Liver (tissue), 9 donors: ENCODE measurements around the gene INPP5F. TPM values are rescaled to one million over a fixed set of nuclear protein-coding genes. Genes with fewer than 3 reads are reported as not detected.

Experiments
- DNase-seq: peaks from one replicate; pipeline ENCODE4 v3.0.0-alpha.2; 2017; ENCODE audit warnings: low spot score
- H3K27ac ChIP-seq, 2 donors: one replicate each; pipeline ENCODE4 v1.7.0; 2013; ENCODE audit warnings: inconsistent platforms in 2 of 2, low read length in 2 of 2, control low read depth in 1 of 2, low read depth in 1 of 2, mild to moderate bottlenecking in 1 of 2
- H3K27me3 ChIP-seq, 4 donors: one replicate each; pipeline versions ENCODE4 v1.6.1 to v1.7.0; 2013; ENCODE audit warnings: low read length in 3 of 4, inconsistent platforms in 1 of 4, mild to moderate bottlenecking in 1 of 4, moderate library complexity in 1 of 4; ENCODE audit not compliant: control insufficient read depth in 4 of 4, insufficient read depth in 4 of 4
- H3K36me3 ChIP-seq, 4 donors: one replicate each; pipeline versions ENCODE4 v1.6.1 to v1.7.0; 2013; ENCODE audit warnings: low read length in 3 of 4, mild to moderate bottlenecking in 3 of 4, low read depth in 1 of 4, moderate library complexity in 1 of 4; ENCODE audit not compliant: control insufficient read depth in 4 of 4, insufficient read depth in 3 of 4
- H3K4me1 ChIP-seq, 4 donors: one replicate each; pipeline versions ENCODE4 v1.6.1 to v1.7.0; 2013; ENCODE audit warnings: low read length in 3 of 4, mild to moderate bottlenecking in 3 of 4, moderate library complexity in 1 of 4; ENCODE audit not compliant: control insufficient read depth in 4 of 4, insufficient read depth in 4 of 4
- H3K4me3 ChIP-seq, 3 donors: one replicate each; pipeline versions ENCODE4 v1.6.1 to v1.7.0; 2013; ENCODE audit warnings: low read length in 3 of 3, control low read depth in 1 of 3, low read depth in 1 of 3, mild to moderate bottlenecking in 1 of 3
- H3K9ac ChIP-seq, 2 donors: one replicate each; pipeline ENCODE4 v1.7.0; 2013; ENCODE audit warnings: low read length in 2 of 2, mild to moderate bottlenecking in 2 of 2, moderate library complexity in 2 of 2, control low read depth in 1 of 2, low read depth in 1 of 2
- H3K9me3 ChIP-seq, 4 donors: one replicate each; pipeline versions ENCODE4 v1.6.1 to v1.7.0; 2013; ENCODE audit warnings: low read length in 3 of 4; ENCODE audit not compliant: control insufficient read depth in 4 of 4
- ATF3 ChIP-seq: IDR thresholded peaks from 2 replicates; pipeline ENCODE4 v1.6.1; 2016; ENCODE audit warnings: antibody characterized with exemption
- CTCF ChIP-seq: fragments of 150-350 bp; IDR thresholded peaks from 2 replicates; pipeline ENCODE4 v1.5.1; 2017; ENCODE audit warnings: improper control_type of control experiment, low read depth, low read length; ENCODE audit not compliant: missing input control
- EGR1 ChIP-seq, 2 donors: IDR thresholded peaks; 2 replicates each; pipeline ENCODE4 v1.6.1; 2016 to 2018; ENCODE audit warnings: antibody characterized with exemption in 2 of 2, low read depth in 2 of 2
- FOXA1 ChIP-seq: IDR thresholded peaks from 2 replicates; pipeline ENCODE4 v1.6.1; 2016; ENCODE audit warnings: antibody characterized with exemption
- FOXA2 ChIP-seq: IDR thresholded peaks from 2 replicates; pipeline ENCODE4 v1.6.1; 2016; ENCODE audit warnings: antibody characterized with exemption
- GABPA ChIP-seq, 2 donors: IDR thresholded peaks in 1 of 2; conservative IDR thresholded peaks in 1 of 2; 2 replicates each; pipeline ENCODE4 v1.6.1; 2016; ENCODE audit warnings: antibody characterized with exemption in 2 of 2, mild to moderate bottlenecking in 1 of 2, moderate library complexity in 1 of 2
- HNF4A ChIP-seq, 2 donors: conservative IDR thresholded peaks; 2 replicates each; pipeline ENCODE4 v1.6.1; 2016; ENCODE audit warnings: antibody characterized with exemption in 2 of 2, mild to moderate bottlenecking in 2 of 2
- HNF4G ChIP-seq: IDR thresholded peaks from 2 replicates; pipeline ENCODE4 v1.6.1; 2016; ENCODE audit warnings: antibody characterized with exemption
- JUND ChIP-seq, 2 donors: IDR thresholded peaks; 2 replicates each; pipeline ENCODE4 v1.6.1; 2016; ENCODE audit warnings: antibody characterized with exemption in 2 of 2
- MAX ChIP-seq: IDR thresholded peaks from 2 replicates; pipeline ENCODE4 v1.6.1; 2016; ENCODE audit warnings: antibody characterized with exemption
- NR2F2 ChIP-seq: IDR thresholded peaks from 2 replicates; pipeline ENCODE4 v1.6.1; 2016; ENCODE audit warnings: antibody characterized with exemption
- RAD21 ChIP-seq, 2 donors: IDR thresholded peaks; 2 replicates each; pipeline ENCODE4 v1.6.1; 2016; ENCODE audit warnings: antibody characterized with exemption in 2 of 2, mild to moderate bottlenecking in 2 of 2
- REST ChIP-seq: IDR thresholded peaks from 2 replicates; pipeline ENCODE4 v1.6.1; 2016; ENCODE audit warnings: antibody characterized with exemption, mild to moderate bottlenecking
- RXRA ChIP-seq, 2 donors: IDR thresholded peaks; 2 replicates each; pipeline ENCODE4 v1.6.1; 2017 to 2018; ENCODE audit warnings: antibody characterized with exemption in 2 of 2, mild to moderate bottlenecking in 1 of 2
- SP1 ChIP-seq: IDR thresholded peaks from 2 replicates; pipeline ENCODE4 v1.6.1; 2018; ENCODE audit warnings: antibody characterized with exemption, mild to moderate bottlenecking
- TAF1 ChIP-seq: conservative IDR thresholded peaks from 2 replicates; pipeline ENCODE4 v1.6.1; 2016; ENCODE audit warnings: antibody characterized with exemption, mild to moderate bottlenecking
- YY1 ChIP-seq: IDR thresholded peaks from 2 replicates; pipeline ENCODE4 v1.6.1; 2016; ENCODE audit warnings: antibody characterized with exemption, mild to moderate bottlenecking
- ZBTB33 ChIP-seq: IDR thresholded peaks from 2 replicates; pipeline ENCODE4 v1.6.1; 2016; ENCODE audit warnings: antibody characterized with exemption
- WGBS: extraction: QIAGEN DNeasy Blood & Tissue Kit; methylation state at CpG from one replicate; pipeline ENCODE4 v1.1.7; 2013; 5-methylcytosine and 5-hydroxymethylcytosine counted together
- polyA plus RNA-seq, 2 donors: library from polyadenylated mRNA; stranded (reverse) in 1 of 2; unstranded in 1 of 2; fragments of 200-250 nt in 1 of 2; fragments of >200 nt in 1 of 2; fragmentation: Nextera tagmentation in 1 of 2; extraction: Ambion mirVana in 1 of 2; gene quantifications; one replicate each; pipeline versions ENCODE4 v1.2.1 to v1.2.3, GENCODE V29; 2013 to 2015
- total RNA-seq, 2 donors: library from RNA; depleted of rRNA; stranded (reverse); fragments of >200 nt; gene quantifications; one replicate each; pipeline ENCODE4 v1.2.3, GENCODE V29; 2014
- donor health status: healthy.
- donor health status: healthy.
- donor health status: healthy.
- donor health status: healthy.
- donor health status: healthy.

The INPP5F gene
- total and polyA plus RNA-seq, 4 donors: 1.1 to 8.1 (median 2.1) TPM

- DNase-seq: no peak
- Histone ChIP-seq H3K9ac (no peak overlapping the region), H3K27me3 (no peaks in the 10 kb centered on the region), H3K9me3 (no peaks in the 10 kb centered on the region), H3K27ac (no peak overlapping the region), H3K4me1 (no peaks in the 10 kb centered on the region), H3K4me3 (no peak overlapping the region), H3K36me3 (peaks cover 0 to 2% (median 0%) of the 10 kb centered on the region in 4 donors)
- TF ChIP-seq HNF4G: no peak
- TF ChIP-seq REST: no peak
- TF ChIP-seq ZBTB33: no peak
- TF ChIP-seq ATF3: no peak
- no peak for TF ChIP-seq RAD21 (IDR thresholded peaks at IDR 0.05)
Measured at GRCh38 chr10:119812684-119813083, 86.8 kb downstream of the INPP5F start.

GRCh38 chr10:119815671-119816070 is 89.8 kb downstream of the INPP5F start:
- H3K4me3 ChIP-seq: no peak overlapping the region
- H3K27me3 ChIP-seq: no peaks in the 10 kb centered on the region
- DNase-seq: no peak
- H3K9ac ChIP-seq: no peak overlapping the region
- H3K9me3 ChIP-seq: no peaks in the 10 kb centered on the region
- no peak for TF ChIP-seq ZBTB33
- no peak for TF ChIP-seq EGR1 (IDR thresholded peaks at IDR 0.05; ENCODE audit: low read depth in 2 of 2)
- TF ChIP-seq HNF4A (conservative IDR thresholded peaks at IDR 0.05): no peak
- TF ChIP-seq TAF1: no peak
- no peak for TF ChIP-seq SP1
- TF ChIP-seq GABPA (IDR thresholded peaks at IDR 0.05 in 1 of 2, conservative IDR thresholded peaks at IDR 0.05 in 1 of 2): no peak
- TF ChIP-seq HNF4G: no peak
- TF ChIP-seq RAD21 (IDR thresholded peaks at IDR 0.05): no peak
- TF ChIP-seq ATF3: no peak
- no peak for TF ChIP-seq NR2F2
- no peak for TF ChIP-seq FOXA1
- no peak for TF ChIP-seq CTCF
- no peak for TF ChIP-seq JUND (IDR thresholded peaks at IDR 0.05)
- no peak for TF ChIP-seq FOXA2
- no peak for TF ChIP-seq RXRA (IDR thresholded peaks at IDR 0.05)
- no peak for TF ChIP-seq MAX
- TF ChIP-seq YY1: no peak
- no peak for TF ChIP-seq REST
- H3K27ac ChIP-seq: no peak overlapping the region
- 96% methylated on average over 7 of the region's 7 CpGs for WGBS
- peaks cover 0 to 2% (median 0%) of the 10 kb centered on the region in 4 donors for H3K36me3 ChIP-seq
- H3K4me1 ChIP-seq: no peaks in the 10 kb centered on the region
